HepG2 (cell line): ENCODE results near the gene TNNT1. TPM values are rescaled to one million over a fixed set of nuclear protein-coding genes. Genes with fewer than 3 reads are reported as not detected.

Source experiments
- FOXC1 ChIP-seq: sonication (generic); formaldehyde crosslinking; IDR thresholded peaks from 2 replicates; pipeline ENCODE4 v1.8.0; 2022; ENCODE audit warnings: mild to moderate bottlenecking, missing genetic modification reagents, borderline replicate concordance
- HNF4G ChIP-seq, 2 experiments: sonication (generic) in 1 of 2; formaldehyde crosslinking in 1 of 2; IDR thresholded peaks; 2 replicates each; pipeline versions ENCODE4 v1.4.0 to v1.6.1; 2011 to 2020; ENCODE audit warnings: borderline replicate concordance in 2 of 2, low read depth in 2 of 2, mild to moderate bottlenecking in 2 of 2, low read length in 1 of 2, missing genetic modification reagents in 1 of 2, moderate library complexity in 1 of 2
- KAT8 ChIP-seq: IDR thresholded peaks from 2 replicates; pipeline ENCODE4 v1.6.1; 2016; ENCODE audit warnings: missing genetic modification reagents, missing compliant biosample characterization
- THRA ChIP-seq: sonication (generic); formaldehyde crosslinking; IDR thresholded peaks from 2 replicates; pipeline ENCODE4 v1.4.0; 2020; ENCODE audit warnings: missing genetic modification reagents, borderline replicate concordance
- ZBED4 ChIP-seq: sonication (generic); formaldehyde crosslinking; IDR thresholded peaks from 2 replicates; pipeline ENCODE4 v1.4.0; 2020; ENCODE audit warnings: missing genetic modification reagents, borderline replicate concordance
- ZNF280D ChIP-seq: sonication (generic); formaldehyde crosslinking; IDR thresholded peaks from 2 replicates; pipeline ENCODE4 v1.5.1; 2020; ENCODE audit warnings: mild to moderate bottlenecking, missing genetic modification reagents
- ZXDC ChIP-seq: sonication (generic); formaldehyde crosslinking; IDR thresholded peaks from 2 replicates; pipeline ENCODE4 v1.5.0; 2020; ENCODE audit warnings: mild to moderate bottlenecking, missing genetic modification reagents
- polyA plus RNA-seq, 8 experiments: library from polyadenylated mRNA; depleted of rRNA in 3 of 8; stranded (reverse) in 7 of 8; unstranded in 1 of 8; fragments of >200 nt; fragmentation: Illumina TruSeq in 4 of 8; extraction: Trizol in 4 of 8; gene quantifications; 2 replicates each; pipeline versions ENCODE4 v1.2.1 to v1.2.3, GENCODE V29; 2011 to 2016; ENCODE audit warnings: low read depth in 4 of 8, missing spikeins in 1 of 8, mixed read lengths in 1 of 8; ENCODE audit not compliant: insufficient read depth in 1 of 8
- total RNA-seq, 5 experiments: library from RNA; depleted of rRNA; stranded (reverse); fragments of >200 nt; fragmentation: Illumina TruSeq; extraction: Trizol; gene quantifications; 2 replicates each; pipeline ENCODE4 v1.2.3, GENCODE V29; 2016; ENCODE audit warnings: low read depth in 1 of 5
- TF ChIP-seq, protein P1 (sequence below): sonication (generic); formaldehyde crosslinking; IDR thresholded peaks from 2 replicates; pipeline ENCODE4 v1.9.0; 2022; ENCODE audit warnings: missing genetic modification reagents, mild to moderate bottlenecking, borderline replicate concordance
- TF ChIP-seq, protein P2 (sequence below): sonication (generic); formaldehyde crosslinking; IDR thresholded peaks from 2 replicates; pipeline ENCODE4 v1.4.0; 2020; ENCODE audit warnings: missing genetic modification reagents, low read depth, mild to moderate bottlenecking, borderline replicate concordance

Gene TNNT1
- total and polyA plus RNA-seq, 2 of the 13 experiments (the other 11 are each of a cell fraction or from before 2014, with no cell fraction given), result 1.3 to 2.4 TPM

DNA sequence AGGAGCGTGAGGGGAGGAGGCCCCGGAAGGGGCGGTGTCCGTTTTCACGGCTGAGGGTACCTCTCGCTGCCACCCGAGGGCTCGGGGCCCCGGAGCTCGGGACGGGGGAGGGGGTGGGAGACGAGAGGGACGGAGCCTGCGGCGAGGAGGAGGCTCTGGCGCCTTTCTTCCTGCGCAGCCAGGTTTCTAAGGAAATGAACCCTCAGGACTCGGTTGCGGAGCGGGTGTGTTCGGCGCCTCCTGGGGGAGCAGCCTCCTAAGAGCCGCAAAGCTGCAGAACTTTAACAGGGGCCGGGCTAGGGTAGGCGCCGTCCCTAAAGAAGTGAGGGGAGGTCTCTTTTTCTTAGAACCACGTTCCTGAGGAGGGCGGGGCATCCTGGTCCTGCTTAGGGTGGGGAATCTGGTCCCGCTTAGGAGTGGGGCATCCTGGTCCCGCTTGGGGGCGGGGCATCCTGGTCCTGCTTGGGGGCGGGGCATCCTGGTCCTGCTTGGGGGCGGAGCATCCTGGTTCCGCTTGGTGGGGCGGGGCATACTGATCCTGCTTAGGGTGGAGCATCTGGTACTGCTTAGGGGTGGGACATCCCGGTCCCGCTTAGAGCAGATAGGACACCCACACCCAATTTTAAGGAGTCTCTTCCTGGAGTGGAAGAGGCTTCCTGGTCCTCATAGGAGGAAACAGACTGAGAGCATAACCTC, 24.9 kb upstream of the TNNT1 start (continued):
- TF ChIP-seq HNF4G (IDR thresholded peaks at IDR 0.05; ENCODE audit: borderline replicate concordance, low read depth, low read length), result no peak
- no peak for TF ChIP-seq HNF4G (CRISPR knock-in tag; IDR thresholded peaks at IDR 0.05; ENCODE audit: borderline replicate concordance, low read depth)
- 0 out of 2 replicates have a peak, but pooled peaks have one; percentile 27 for TF ChIP-seq FOXC1
- TF ChIP-seq ZBED4, result peak; percentile 9; the same call in 1 of the 2 replicates
- TF ChIP-seq ZNF280D (CRISPR knock-in tag), result no peak
- no peak for TF ChIP-seq THRA (CRISPR knock-in tag)
- peak; percentile 17; the same call in 1 of the 2 replicates for TF ChIP-seq KAT8 (CRISPR knock-in tag)
- TF ChIP-seq, protein P1, sequence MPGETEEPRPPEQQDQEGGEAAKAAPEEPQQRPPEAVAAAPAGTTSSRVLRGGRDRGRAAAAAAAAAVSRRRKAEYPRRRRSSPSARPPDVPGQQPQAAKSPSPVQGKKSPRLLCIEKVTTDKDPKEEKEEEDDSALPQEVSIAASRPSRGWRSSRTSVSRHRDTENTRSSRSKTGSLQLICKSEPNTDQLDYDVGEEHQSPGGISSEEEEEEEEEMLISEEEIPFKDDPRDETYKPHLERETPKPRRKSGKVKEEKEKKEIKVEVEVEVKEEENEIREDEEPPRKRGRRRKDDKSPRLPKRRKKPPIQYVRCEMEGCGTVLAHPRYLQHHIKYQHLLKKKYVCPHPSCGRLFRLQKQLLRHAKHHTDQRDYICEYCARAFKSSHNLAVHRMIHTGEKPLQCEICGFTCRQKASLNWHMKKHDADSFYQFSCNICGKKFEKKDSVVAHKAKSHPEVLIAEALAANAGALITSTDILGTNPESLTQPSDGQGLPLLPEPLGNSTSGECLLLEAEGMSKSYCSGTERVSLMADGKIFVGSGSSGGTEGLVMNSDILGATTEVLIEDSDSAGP, result 0 out of 2 replicates have a peak, but pooled peaks have one; percentile 36
- no peak for TF ChIP-seq ZXDC
- TF ChIP-seq, protein P2, sequence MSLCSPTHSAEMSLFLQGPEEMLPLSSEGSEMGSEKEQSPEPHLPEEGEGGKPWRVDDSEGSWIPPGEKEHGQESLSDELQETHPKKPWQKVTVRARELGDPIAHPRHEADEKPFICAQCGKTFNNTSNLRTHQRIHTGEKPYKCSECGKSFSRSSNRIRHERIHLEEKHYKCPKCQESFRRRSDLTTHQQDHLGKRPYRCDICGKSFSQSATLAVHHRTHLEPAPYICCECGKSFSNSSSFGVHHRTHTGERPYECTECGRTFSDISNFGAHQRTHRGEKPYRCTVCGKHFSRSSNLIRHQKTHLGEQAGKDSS (CRISPR knock-in tag), result no peak
